GM21737 (cell line): ENCODE data around the gene NINJ1.

ENCODE experiments used
- ATAC-seq: cut with Tn5 transposase; IDR thresholded peaks from one replicate; pipeline ENCODE4 v1.9.1; 2021; ENCODE audit warnings: mild to moderate bottlenecking, moderate library complexity; ENCODE audit not compliant: unreplicated experiment

NINJ1 gene

DNA sequence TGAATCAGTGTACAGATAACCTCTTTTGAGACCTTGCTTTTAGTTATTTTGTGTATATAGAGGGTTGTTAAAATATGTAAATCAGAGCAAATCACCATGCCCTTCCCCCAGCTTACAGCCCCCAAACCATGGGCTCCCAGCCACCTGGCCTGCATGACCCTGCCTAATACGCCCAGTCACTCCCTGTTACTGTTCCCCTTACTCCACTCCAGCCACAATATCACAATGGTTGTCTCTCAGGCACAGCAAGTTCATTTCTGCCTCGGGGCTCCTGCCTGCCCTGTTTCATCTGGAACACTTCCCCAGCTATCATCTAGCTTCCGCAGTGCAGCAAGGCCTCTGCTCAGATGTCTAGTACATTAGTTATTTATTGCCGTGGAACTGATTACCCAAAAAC, 43.0 kb downstream of the NINJ1 start:
- ATAC-seq, result no peak

DNA sequence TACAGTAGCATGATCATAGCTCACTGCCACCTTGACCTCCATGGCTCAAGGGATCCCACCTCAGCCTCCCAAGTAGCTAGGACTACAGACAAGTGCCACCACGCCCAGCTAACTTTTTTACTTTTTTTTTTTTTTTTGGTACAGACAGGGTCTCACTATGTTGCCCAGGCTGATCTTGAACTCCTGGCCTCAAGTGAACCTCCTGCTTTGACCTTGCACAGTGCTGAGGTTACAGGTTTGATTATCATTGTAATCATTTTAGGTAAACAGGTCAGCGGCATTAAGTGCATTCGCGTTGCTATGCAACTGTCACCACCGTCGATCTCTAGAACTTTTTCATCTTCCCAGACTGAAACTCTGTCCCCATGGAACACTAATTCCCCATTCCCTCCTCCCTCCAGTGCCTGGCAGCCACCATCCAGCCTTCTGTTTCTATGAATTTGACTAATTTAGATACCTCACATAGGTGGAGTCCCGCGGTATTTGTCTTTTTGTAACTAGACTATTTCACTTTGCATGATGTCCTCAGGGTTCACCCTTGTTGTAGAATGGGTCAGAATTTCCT, 43.9 kb downstream of the NINJ1 start:
- ATAC-seq, result no peak

GRCh38 chr9:93089481-93089991, 44.5 kb downstream of the NINJ1 start:
- no peak for ATAC-seq

GRCh38 chr9:93089024-93089423, 45.0 kb downstream of the NINJ1 start:
- ATAC-seq, result no peak

DNA sequence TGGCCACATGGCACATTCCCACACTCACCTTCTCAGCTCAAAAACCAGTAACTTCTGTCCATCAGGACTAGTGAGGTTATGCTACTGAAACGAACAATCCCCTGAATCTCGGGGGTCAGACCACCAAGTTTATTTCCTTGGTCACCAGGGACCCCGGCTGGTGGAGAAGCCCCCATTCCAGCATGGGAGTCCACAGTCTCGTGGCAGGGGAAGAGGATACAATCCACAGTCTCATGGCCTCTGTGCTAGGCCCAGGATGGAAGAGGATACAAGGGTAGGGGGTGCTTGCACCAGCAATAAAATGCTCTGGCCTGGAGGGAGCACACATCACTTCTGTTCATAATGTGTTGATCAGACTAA, 45.4 kb downstream of the NINJ1 start:
- no peak for ATAC-seq

DNA sequence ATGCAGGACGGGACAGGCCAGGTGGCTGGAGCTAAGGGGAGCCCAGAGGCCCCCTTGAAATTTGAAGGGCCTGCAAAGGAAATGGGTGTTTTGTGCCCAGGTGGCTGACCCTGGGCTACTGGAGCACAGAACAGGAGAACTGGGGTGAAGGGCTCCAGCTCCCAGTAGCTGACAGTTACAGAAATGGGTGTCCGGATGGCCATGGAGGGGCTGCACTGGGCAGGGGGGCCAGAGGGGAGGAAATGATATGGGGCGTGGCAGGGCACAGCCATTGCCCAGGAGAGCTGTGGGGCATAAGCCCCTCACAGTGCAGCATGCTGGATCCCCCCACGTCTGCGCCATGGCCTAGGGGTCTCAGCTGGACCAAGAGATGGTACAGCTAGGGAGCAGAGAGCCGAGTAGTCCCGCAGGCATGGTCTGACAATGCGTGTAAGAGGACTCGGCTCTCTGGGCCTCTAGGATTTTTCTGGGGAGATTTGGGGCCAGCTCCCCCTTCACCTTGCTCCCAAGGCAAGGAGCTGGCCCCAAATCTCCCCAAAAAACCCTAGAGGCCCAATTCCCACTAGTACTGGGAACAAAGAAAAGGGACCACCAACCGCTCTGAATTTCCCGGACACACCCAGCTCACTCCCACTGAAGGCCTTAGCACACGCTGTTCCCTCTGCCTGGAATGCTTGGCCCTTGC, 45.9 kb downstream of the NINJ1 start:
- ATAC-seq, result no peak

GRCh38 chr9:93086447-93087224, 47.4 kb downstream of the NINJ1 start:
- no peak for ATAC-seq

DNA sequence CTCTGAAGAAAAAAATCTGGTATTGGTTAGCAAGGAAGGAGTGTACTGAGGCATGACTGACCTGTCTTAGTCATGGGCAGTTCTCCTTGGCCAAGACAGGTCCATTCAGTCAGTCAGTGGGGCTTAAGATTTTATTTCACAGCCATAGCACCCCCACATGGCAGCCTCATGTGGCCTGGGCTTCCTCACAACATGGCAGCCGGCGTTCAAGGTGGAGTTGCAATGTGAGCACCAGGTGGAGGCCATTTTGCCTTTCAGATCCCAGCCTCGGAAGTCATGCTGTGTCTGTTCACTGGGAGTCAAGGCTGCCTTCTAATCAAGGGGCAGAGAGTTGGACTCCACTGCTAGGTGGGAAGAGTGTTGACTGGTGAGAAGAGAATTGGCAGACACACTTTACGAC, 48.4 kb downstream of the NINJ1 start:
- ATAC-seq, result no peak

DNA sequence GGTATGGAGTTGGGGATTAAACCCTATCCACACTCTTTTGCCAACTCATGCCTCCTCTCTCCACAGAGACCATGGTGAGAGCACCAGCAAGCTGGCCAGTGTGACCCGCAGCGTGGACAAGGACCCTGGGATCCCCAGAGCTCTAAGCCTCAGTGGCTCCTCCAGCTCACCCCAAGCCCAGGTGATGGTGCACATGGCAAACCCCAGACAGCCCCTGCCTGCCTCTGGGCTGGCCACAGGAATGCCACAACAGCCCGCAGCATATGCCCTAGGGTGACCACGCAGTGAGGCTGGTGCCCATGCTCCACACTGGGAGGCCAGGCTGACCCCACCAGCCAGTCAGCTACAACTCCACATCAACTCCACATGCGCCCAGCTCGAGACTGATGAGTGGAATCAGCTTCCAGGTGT, 49.6 kb downstream of the NINJ1 start:
- no peak for ATAC-seq

- ATAC-seq, result no peak
These were observed 50.2 kb downstream of the NINJ1 start for GRCh38 chr9:93083592-93084470.

- ATAC-seq, result no peak
These were observed 51.1 kb downstream of the NINJ1 start for GRCh38 chr9:93082841-93083411.

GRCh38 chr9:93081931-93082330, 52.1 kb downstream of the NINJ1 start:
- ATAC-seq, result no peak

DNA sequence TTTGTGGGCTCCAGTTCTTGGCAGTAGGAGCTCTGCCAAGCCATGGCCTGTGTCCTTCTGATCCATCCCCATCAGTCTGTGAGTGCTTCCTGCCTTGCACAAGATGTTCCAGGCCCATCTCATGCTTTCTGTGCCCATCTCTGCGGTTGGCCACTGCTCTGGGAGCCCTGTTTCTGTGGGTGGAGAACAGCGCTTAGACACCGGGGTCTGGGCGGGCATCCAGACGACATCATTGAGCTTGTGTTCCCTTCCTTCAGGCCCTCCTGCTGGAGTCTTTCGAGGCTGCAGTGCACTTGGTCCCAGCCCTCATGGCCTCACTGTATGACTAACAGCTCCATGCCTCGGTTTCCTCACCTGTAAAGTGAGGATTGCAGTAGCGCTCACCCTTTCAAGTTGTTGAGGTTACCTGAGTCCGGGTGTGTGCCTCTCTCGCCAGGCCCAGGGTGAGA, 52.9 kb downstream of the NINJ1 start:
- no peak for ATAC-seq

DNA sequence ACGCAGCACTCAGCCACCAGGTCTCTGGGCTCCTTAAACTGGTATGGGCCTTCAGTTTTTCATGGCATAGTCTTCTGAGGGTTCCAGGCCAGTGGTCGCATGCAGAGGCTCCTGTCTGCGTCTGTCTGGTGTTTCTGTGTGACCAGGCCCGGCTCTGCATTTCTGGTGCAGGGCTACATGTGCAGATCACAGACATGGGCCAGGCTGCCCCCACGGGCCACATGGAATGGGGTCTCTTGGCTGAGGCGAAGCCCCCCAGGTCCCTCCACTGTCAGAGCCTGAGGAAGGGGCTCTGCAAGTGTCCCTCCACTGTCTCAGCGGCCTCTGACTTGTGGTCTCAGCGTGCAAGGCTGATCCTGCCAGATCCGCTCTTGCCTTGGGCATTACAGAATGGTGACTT, 53.6 kb downstream of the NINJ1 start:
- no peak for ATAC-seq

GRCh38 chr9:93079371-93079770, 54.7 kb downstream of the NINJ1 start:
- no peak for ATAC-seq

- no peak for ATAC-seq
These were observed 56.2 kb downstream of the NINJ1 start for GRCh38 chr9:93077811-93078210.

GRCh38 chr9:93077367-93077766, 56.7 kb downstream of the NINJ1 start:
- no peak for ATAC-seq

- ATAC-seq, result no peak
These were observed 57.3 kb downstream of the NINJ1 start for GRCh38 chr9:93076792-93077128.

DNA sequence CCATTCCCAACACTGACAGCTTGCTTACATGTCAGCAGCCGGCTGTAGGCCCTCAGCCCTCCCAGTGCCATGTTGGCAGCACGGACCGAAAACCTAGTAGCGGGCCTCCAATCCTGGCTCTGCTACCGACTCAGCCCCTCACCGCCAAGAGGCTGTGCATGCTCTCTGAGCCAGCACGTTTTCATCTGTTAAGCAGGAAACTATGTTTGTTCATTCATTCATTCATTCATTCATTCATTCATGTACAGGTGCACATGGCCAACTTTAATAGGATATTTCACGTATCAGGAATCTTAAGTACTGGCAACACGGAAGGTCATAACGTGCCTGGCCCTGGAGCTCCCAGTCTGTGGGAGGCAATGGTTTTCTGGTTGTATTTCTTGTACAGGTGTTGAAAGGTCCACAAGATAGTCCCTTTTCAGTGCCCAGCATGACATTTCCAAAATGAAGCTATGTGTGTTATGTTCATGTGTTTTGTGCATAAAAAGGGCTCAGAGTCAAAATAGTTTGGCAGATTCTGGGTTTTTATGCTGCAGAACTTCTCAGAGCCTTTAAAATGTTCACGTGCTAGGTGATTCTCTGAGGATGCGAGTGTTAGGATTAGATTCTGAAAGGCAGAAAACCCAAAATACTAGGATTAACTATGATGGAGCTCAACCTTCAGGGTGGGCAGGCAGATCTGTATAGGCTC, 57.8 kb downstream of the NINJ1 start:
- no peak for ATAC-seq

DNA sequence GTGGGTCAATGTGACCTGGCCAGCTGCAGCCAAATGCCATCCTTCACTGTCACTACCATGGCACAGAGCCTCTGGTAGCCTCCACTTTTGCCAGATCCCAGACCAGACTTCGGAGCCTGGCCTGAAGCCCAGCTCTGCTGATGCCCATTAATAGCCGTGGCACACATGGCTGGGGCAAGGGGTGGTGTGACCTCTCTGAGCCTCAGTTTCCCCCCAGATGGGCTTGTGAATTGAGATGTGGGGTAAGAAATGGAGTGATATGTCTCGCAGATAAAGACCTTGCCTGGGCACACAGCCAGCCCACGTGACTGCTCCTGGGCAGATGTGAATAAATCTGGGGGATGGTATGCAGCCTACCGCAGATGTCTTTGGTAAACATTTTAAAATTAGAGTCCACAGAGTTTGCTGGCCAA, 61.7 kb downstream of the NINJ1 start:
- ATAC-seq, result no peak
